Brain microvascular endothelial cell (primary cell): ENCODE data around the gene NNAT.
"Not testable (repeated sequence)": the region's sequence is repeated elsewhere in the genome, so short reads cannot be mapped to it uniquely, and the experiment has no call there.

Source experiments
- DNase-seq: peaks from one replicate; pipeline ENCODE4 v3.0.0-alpha.2; 2020
- H3K27ac ChIP-seq: fragments of 250-450 bp; sonication (Bioruptor Pico); 2 replicates; pipeline ENCODE4 v1.5.1; 2020; ENCODE audit warnings: mild to moderate bottlenecking, moderate library complexity
- H3K27me3 ChIP-seq: fragments of 250-450 bp; sonication (Bioruptor Pico); replicated peaks from 2 replicates; pipeline ENCODE4 v1.5.1; 2020; ENCODE audit warnings: mild to moderate bottlenecking
- H3K36me3 ChIP-seq: fragments of 250-450 bp; sonication (Bioruptor Pico); replicated peaks from 2 replicates; pipeline ENCODE4 v1.5.1; 2020; ENCODE audit warnings: mild to moderate bottlenecking
- H3K4me3 ChIP-seq: 2 replicates; pipeline ENCODE4 v1.5.1; 2011; ENCODE audit warnings: low read depth, mild to moderate bottlenecking, control low read depth, low read length, moderate library complexity
- CTCF ChIP-seq: IDR thresholded peaks from 2 replicates; pipeline ENCODE4 v1.5.1; 2011; ENCODE audit warnings: low read depth, mild to moderate bottlenecking, moderate library complexity, low read length, control low read depth, inconsistent platforms; ENCODE audit errors: missing control alignments
- in situ Hi-C: cut with HindIII; loops from 2 replicates; pipeline ENCODE4 v1.10.0; 2017; ENCODE audit warnings: low sequenced_read_pairs, low pct_ligation_motif_present

Gene NNAT

DNA sequence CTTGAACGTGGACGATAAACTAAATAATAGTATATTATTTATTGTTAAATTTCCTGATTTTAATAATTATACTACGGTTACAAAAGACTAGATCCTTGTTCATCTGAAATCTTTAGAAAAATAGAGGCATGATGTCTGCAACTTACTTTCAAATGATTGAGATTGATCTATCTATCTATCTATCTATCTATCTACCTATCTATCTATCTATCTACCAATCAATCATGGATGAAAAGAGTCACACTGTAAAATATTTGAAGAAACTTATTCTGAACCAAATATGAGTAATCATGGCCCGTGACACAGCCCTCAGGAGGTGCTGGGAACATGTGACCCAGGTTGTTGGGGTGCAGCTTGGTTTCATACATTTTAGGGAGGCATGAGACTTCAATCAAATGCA lies 18.4 kb downstream of the NNAT start:
- TF ChIP-seq CTCF: no peak
- Histone ChIP-seq H3K27ac (no peak overlapping the region), H3K4me3 (no peak overlapping the region), H3K36me3 (no peaks in the 10 kb centered on the region), H3K27me3 (no peaks in the 10 kb centered on the region)
- in situ Hi-C loops: loop anchor here (25.0 kb wide), 1 partner anchor 277 kb away; the partner anchor contains the start of gene GHRH
- DNase-seq: no peak

GRCh38 chr20:37540001-37540400 lies 19.0 kb downstream of the NNAT start:
- in situ Hi-C loops: loop anchor here (25.0 kb wide), 1 partner anchor 278 kb away; the partner anchor contains the start of gene GHRH
- H3K4me3 ChIP-seq: no peak overlapping the region
- TF ChIP-seq CTCF: no peak
- no peaks in the 10 kb centered on the region for H3K27me3 ChIP-seq
- no peaks in the 10 kb centered on the region for H3K36me3 ChIP-seq
- H3K27ac ChIP-seq: no peak overlapping the region
- DNase-seq: no peak

DNA sequence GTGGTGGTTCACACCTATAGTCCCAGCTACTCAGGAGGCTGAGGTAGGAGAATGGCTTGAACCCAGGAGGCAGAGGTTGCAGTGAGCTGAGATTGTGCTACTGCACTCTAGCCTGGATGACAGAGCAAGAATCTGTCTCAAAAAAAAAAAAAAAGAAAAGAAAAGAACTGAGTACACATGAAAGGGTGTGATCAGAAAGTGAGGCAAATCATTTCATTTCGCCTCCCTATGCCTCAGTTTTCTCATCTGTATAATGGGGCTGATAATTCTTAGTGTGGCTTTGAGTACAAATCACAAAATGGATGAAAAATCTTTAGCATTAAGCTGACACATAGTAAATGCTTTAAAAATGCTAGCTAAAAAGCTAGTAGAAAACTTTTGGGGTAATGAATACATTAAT lies 19.8 kb downstream of the NNAT start:
- H3K27ac ChIP-seq, H3K4me3 ChIP-seq, H3K27me3 ChIP-seq, DNase-seq, H3K36me3 ChIP-seq: not testable (repeated sequence)
- in situ Hi-C loops: loop anchor here (25.0 kb wide), 1 partner anchor 279 kb away; the partner anchor contains the start of gene GHRH

- H3K4me3 ChIP-seq: no peak overlapping the region
- peaks cover 2% of the 10 kb centered on the region for H3K27me3 ChIP-seq
- no peak for DNase-seq
- no peak for TF ChIP-seq CTCF
- in situ Hi-C loops: loop anchor here (25.0 kb wide), 1 partner anchor 279 kb away; the partner anchor contains the start of gene GHRH
- H3K27ac ChIP-seq: no peak overlapping the region
- H3K36me3 ChIP-seq: no peaks in the 10 kb centered on the region
These were observed 20.3 kb downstream of the NNAT start for GRCh38 chr20:37541326-37541725.

DNA sequence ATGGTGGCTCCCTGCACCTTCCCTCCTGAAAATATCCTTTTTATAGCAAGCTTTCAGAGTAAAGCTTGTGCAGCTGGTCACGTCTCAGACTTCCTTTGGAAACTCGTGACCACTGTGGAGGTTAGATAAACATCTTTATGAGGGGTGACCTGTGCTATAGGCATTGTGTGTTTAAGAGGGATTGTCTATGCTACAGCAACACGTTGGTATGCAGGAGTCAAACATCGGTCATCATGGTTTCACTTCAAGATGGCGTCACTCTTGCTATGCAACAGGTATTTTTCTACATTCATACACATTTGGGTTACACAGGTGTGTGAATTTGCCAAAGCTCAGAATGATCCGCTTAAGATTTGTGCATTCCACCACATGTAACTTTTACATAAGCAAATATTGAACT lies 21.2 kb downstream of the NNAT start:
- no peak overlapping the region for H3K4me3 ChIP-seq
- H3K36me3 ChIP-seq: no peaks in the 10 kb centered on the region
- peaks cover 2% of the 10 kb centered on the region for H3K27me3 ChIP-seq
- TF ChIP-seq CTCF: no peak
- in situ Hi-C loops: loop anchor here (25.0 kb wide), 1 partner anchor 280 kb away; the partner anchor contains the start of gene GHRH
- peak; percentile 19 for DNase-seq
- H3K27ac ChIP-seq: no peak overlapping the region

DNA sequence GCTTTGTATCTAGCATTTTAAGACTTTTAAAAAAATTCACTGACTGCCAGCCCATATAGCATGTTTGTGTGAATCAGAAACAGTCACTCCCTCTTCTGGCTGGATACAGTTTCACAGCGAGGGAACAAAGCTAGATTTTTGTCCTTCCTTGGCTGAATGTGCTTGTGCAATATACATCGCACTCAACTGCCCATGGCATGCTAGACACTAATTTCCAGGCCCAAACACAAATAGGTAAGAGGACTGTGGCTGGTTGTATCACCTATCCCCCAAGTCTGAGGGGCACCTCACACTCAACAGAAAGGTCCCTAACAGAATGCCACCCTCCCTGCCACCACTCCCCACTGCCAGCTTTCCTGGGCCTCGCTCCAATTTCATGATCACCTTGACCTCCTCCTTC lies 22.8 kb downstream of the NNAT start:
- peak; percentile 67 for TF ChIP-seq CTCF
- Histone ChIP-seq H3K4me3 (no peak overlapping the region), H3K27ac (no peak overlapping the region), H3K36me3 (no peaks in the 10 kb centered on the region), H3K27me3 (peaks cover 2% of the 10 kb centered on the region)
- DNase-seq: peak; percentile 41
- in situ Hi-C loops: loop anchor here (25.0 kb wide), 1 partner anchor 282 kb away; the partner anchor contains the start of gene GHRH
